ENCODE results near the gene MOCS2.

GRCh38 chr5:53053364-53053763, 56.2 kb downstream of the MOCS2 start:
- TF ChIP-seq CTCF (conservative IDR thresholded peaks at IDR 0.05; ENCODE audit: low read length) = no peak
- TF ChIP-seq EZH2phosphoT487 (IDR thresholded peaks at IDR 0.05; ENCODE audit: borderline replicate concordance, low read depth, low read length) = no peak
